Loucy (cell line): ENCODE data around the gene SERPINB4.

Experiments
- CTCF ChIP-seq: fragments of 200-600 bp; sonication (generic); conservative IDR thresholded peaks from 2 replicates; pipeline ENCODE4 v1.5.1; 2014; ENCODE audit warnings: mild to moderate bottlenecking, antibody characterized with exemption, low read length
- EZH2phosphoT487 ChIP-seq: fragments of 200-600 bp; IDR thresholded peaks from 2 replicates; pipeline ENCODE4 v1.6.1; 2018; ENCODE audit warnings: antibody characterized with exemption, mild to moderate bottlenecking, moderate library complexity, borderline replicate concordance

GRCh38 chr18:63626431-63626830, 17.6 kb downstream of the SERPINB4 start:
- no peak for TF ChIP-seq CTCF
- TF ChIP-seq EZH2phosphoT487 = no peak
